ENCODE results near the gene CACNA1G. TPM values are rescaled to one million over a fixed set of nuclear protein-coding genes. Genes with fewer than 3 reads are reported as not detected.

The CACNA1G gene
- total and polyA plus RNA-seq, 4 donors, result under 0.01 to 0.14 (median 0.01) TPM; not detected in 1

- Histone ChIP-seq H3K4me1 (ENCODE audit: control insufficient read depth in 4 of 4, insufficient read depth in 4 of 4, low read length in 3 of 4) (peaks cover 28 to 65% (median 45%) of the 10 kb centered on the region in 4 donors), H3K36me3 (ENCODE audit: control insufficient read depth in 4 of 4, insufficient read depth in 3 of 4, low read depth in 1 of 4, low read length in 3 of 4) (peaks cover 0 to 5% (median under 1%) of the 10 kb centered on the region in 4 donors), H3K4me3 (ENCODE audit: low read depth in 1 of 3, low read length in 3 of 3) (no peak overlapping the region), H3K9me3 (ENCODE audit: control insufficient read depth in 4 of 4, low read length in 3 of 4) (no peaks in the 10 kb centered on the region), H3K27me3 (ENCODE audit: control insufficient read depth in 4 of 4, insufficient read depth in 4 of 4, low read length in 3 of 4) (no peaks in the 10 kb centered on the region), H3K27ac (ENCODE audit: low read depth in 1 of 2, low read length in 2 of 2) (peak overlapping the region; percentile 79 to 94), H3K9ac (ENCODE audit: low read depth in 1 of 2, low read length in 2 of 2) (no peak overlapping the region)
- TF ChIP-seq RAD21 (IDR thresholded peaks at IDR 0.05) (no peak), ATF3 (IDR thresholded peaks at IDR 0.05) (no peak), RXRA (IDR thresholded peaks at IDR 0.05) (no peak), EGR1 (IDR thresholded peaks at IDR 0.05; ENCODE audit: low read depth in 2 of 2) (no peak), JUND (IDR thresholded peaks at IDR 0.05) (no peak), FOXA2 (IDR thresholded peaks at IDR 0.05) (no peak), MAX (IDR thresholded peaks at IDR 0.05) (no peak), FOXA1 (IDR thresholded peaks at IDR 0.05) (no peak), NR2F2 (IDR thresholded peaks at IDR 0.05) (no peak), CTCF (IDR thresholded peaks at IDR 0.05; ENCODE audit: low read depth, low read length, missing input control) (no peak), SP1 (IDR thresholded peaks at IDR 0.05) (no peak)
- DNase-seq (ENCODE audit: low spot score), result no peak
- 67% methylated on average over 5 of the region's 5 CpGs for WGBS
These were observed 100.8 kb downstream of the CACNA1G start for GRCh38 chr17:50661348-50661747.

- DNase-seq (ENCODE audit: low spot score), result no peak
- H3K36me3 ChIP-seq (ENCODE audit: control insufficient read depth in 4 of 4, insufficient read depth in 3 of 4, low read depth in 1 of 4, low read length in 3 of 4), result peaks cover 0 to 3% (median under 1%) of the 10 kb centered on the region in 4 donors
- TF ChIP-seq EGR1 (IDR thresholded peaks at IDR 0.05; ENCODE audit: low read depth in 2 of 2) (peak in 1 of 2 donors; percentile 37), MAX (IDR thresholded peaks at IDR 0.05) (peak; percentile 62), RAD21 (IDR thresholded peaks at IDR 0.05) (peak; percentile 30 to 41), GABPA (IDR thresholded peaks at IDR 0.05 in 1 of 2, conservative IDR thresholded peaks at IDR 0.05 in 1 of 2) (peak in 1 of 2 donors; percentile 30), ATF3 (IDR thresholded peaks at IDR 0.05) (no peak), TAF1 (conservative IDR thresholded peaks at IDR 0.05) (no peak), RXRA (IDR thresholded peaks at IDR 0.05) (peak; percentile 76 to 91), HNF4G (IDR thresholded peaks at IDR 0.05) (no peak), FOXA2 (IDR thresholded peaks at IDR 0.05) (no peak), HNF4A (conservative IDR thresholded peaks at IDR 0.05) (peak; percentile 44 to 74), REST (IDR thresholded peaks at IDR 0.05) (no peak), FOXA1 (IDR thresholded peaks at IDR 0.05) (no peak), NR2F2 (IDR thresholded peaks at IDR 0.05) (peak; percentile 22), CTCF (IDR thresholded peaks at IDR 0.05; ENCODE audit: low read depth, low read length, missing input control) (no peak), SP1 (IDR thresholded peaks at IDR 0.05) (peak; percentile 60), JUND (IDR thresholded peaks at IDR 0.05) (peak in 1 of 2 donors; percentile 82), ZBTB33 (IDR thresholded peaks at IDR 0.05) (no peak), YY1 (IDR thresholded peaks at IDR 0.05) (peak; percentile 35)
- WGBS, result 54% methylated on average over 9 of the region's 9 CpGs
- H3K4me1 ChIP-seq (ENCODE audit: control insufficient read depth in 4 of 4, insufficient read depth in 4 of 4, low read length in 3 of 4), result peaks cover 25 to 60% (median 40%) of the 10 kb centered on the region in 4 donors
- H3K4me3 ChIP-seq (ENCODE audit: low read depth in 1 of 3, low read length in 3 of 3), result no peak overlapping the region
- no peaks in the 10 kb centered on the region for H3K9me3 ChIP-seq (ENCODE audit: control insufficient read depth in 4 of 4, low read length in 3 of 4)
- H3K27ac ChIP-seq (ENCODE audit: low read depth in 1 of 2, low read length in 2 of 2), result peak overlapping the region; percentile 79 to 94
- H3K27me3 ChIP-seq (ENCODE audit: control insufficient read depth in 4 of 4, insufficient read depth in 4 of 4, low read length in 3 of 4), result no peaks in the 10 kb centered on the region
- H3K9ac ChIP-seq (ENCODE audit: low read depth in 1 of 2, low read length in 2 of 2), result no peak overlapping the region
These were observed 101.4 kb downstream of the CACNA1G start for GRCh38 chr17:50661795-50662391.

All from liver (tissue), 9 donors.